T-cell (primary cell): ENCODE results near the gene EEF1A2. TPM values are rescaled to one million over a fixed set of nuclear protein-coding genes. Genes with fewer than 3 reads are reported as not detected.

ENCODE experiments used
- ATAC-seq, 4 experiments: fragments of 200-7000 bp in 3 of 4; fragments of 150-1000 bp in 1 of 4; cut with Tn5 transposase; replicated peaks in 1 of 4; 1 replicate in 3 of 4; 2 replicates in 1 of 4; pipeline ENCODE4 v1.10.0; 2021; ENCODE audit warnings: moderate library complexity in 3 of 4, mild to moderate bottlenecking in 2 of 4, moderate number of reproducible peaks in 1 of 4
- CTCF ChIA-PET, 2 donors: fragments of 300-600 bp; sonication (Branson Sonifier 250); formaldehyde crosslinking; loops; one replicate each; lab custom pipeline; 2022; ENCODE audit warnings: antibody characterized with exemption in 2 of 2; lab: Charles Lee
- POLR2A ChIA-PET, 2 donors: fragments of 300-600 bp; sonication (Branson Sonifier 250); formaldehyde crosslinking; loops; one replicate each; lab custom pipeline; 2022; ENCODE audit warnings: antibody characterized with exemption in 2 of 2; lab: Charles Lee
- DNase-seq, 35 experiments: peaks; one replicate each; pipeline versions ENCODE4 v3.0.0 to v3.0.0-alpha.2; 2013 to 2023
- H3K27ac ChIP-seq: one replicate; pipeline ENCODE4 v1.5.1; 2013; ENCODE audit warnings: low read length
- H3K27me3 ChIP-seq, 2 experiments: replicated peaks in 1 of 2; 1 replicate in 1 of 2; 2 replicates in 1 of 2; pipeline versions ENCODE4 v1.6.1 to v1.7.0; 2013; ENCODE audit warnings: low read length in 1 of 2, mixed read lengths in 1 of 2; ENCODE audit not compliant: control insufficient read depth in 2 of 2, insufficient read depth in 2 of 2; ENCODE audit errors: extremely low read depth in 1 of 2
- H3K36me3 ChIP-seq, 2 donors: 1 replicate in 1 of 2; 2 replicates in 1 of 2; pipeline versions ENCODE4 v1.6.1 to v1.7.0; 2013; ENCODE audit warnings: low read length in 1 of 2; ENCODE audit not compliant: control insufficient read depth in 2 of 2, insufficient read depth in 1 of 2; ENCODE audit errors: extremely low read depth in 1 of 2
- H3K4me1 ChIP-seq, 2 experiments: 1 replicate in 1 of 2; 2 replicates in 1 of 2; pipeline versions ENCODE4 v1.6.1 to v1.7.0; 2013; ENCODE audit warnings: low read length in 2 of 2, mixed read lengths in 1 of 2; ENCODE audit not compliant: insufficient read depth in 2 of 2, control insufficient read depth in 1 of 2; ENCODE audit errors: extremely low read depth in 1 of 2
- H3K4me3 ChIP-seq, 2 donors: 1 replicate in 1 of 2; 2 replicates in 1 of 2; pipeline versions ENCODE4 v1.5.1 to v1.7.0; 2013; ENCODE audit warnings: mild to moderate bottlenecking in 2 of 2, low read length in 1 of 2, moderate library complexity in 1 of 2; ENCODE audit not compliant: control insufficient read depth in 1 of 2; ENCODE audit errors: extremely low read depth in 1 of 2
- H3K9me3 ChIP-seq: 2 replicates; pipeline ENCODE4 v1.7.0; 2013
- H3K27ac Mint-ChIP-seq, 2 donors: one replicate each; pipeline ENCODE4 v1.8.0; 2020 to 2021; ENCODE audit warnings: mild to moderate bottlenecking in 2 of 2, mixed read lengths in 2 of 2
- H3K27me3 Mint-ChIP-seq, 2 donors: one replicate each; pipeline ENCODE4 v1.8.0; 2021 to 2022; ENCODE audit warnings: mixed read lengths in 2 of 2
- H3K36me3 Mint-ChIP-seq: one replicate; pipeline ENCODE4 v1.8.0; 2021; ENCODE audit warnings: mixed read lengths
- H3K4me1 Mint-ChIP-seq, 3 donors: one replicate each; pipeline ENCODE4 v1.8.0; 2020 to 2022; ENCODE audit warnings: mixed read lengths in 3 of 3, mild to moderate bottlenecking in 1 of 3
- H3K4me3 Mint-ChIP-seq, 3 donors: one replicate each; pipeline ENCODE4 v1.8.0; 2020 to 2022; ENCODE audit warnings: mild to moderate bottlenecking in 3 of 3, mixed read lengths in 3 of 3, moderate library complexity in 3 of 3
- H3K9me3 Mint-ChIP-seq, 3 donors: one replicate each; pipeline ENCODE4 v1.8.0; 2020 to 2022; ENCODE audit warnings: mixed read lengths in 3 of 3
- WGBS: methylation state at CpG from one replicate; pipeline ENCODE4 v1.1.5; 2013; ENCODE audit warnings: missing lambda C conversion rate; ENCODE audit not compliant: insufficient coverage; 5-methylcytosine and 5-hydroxymethylcytosine counted together
- total RNA-seq, 35 experiments: library from RNA in 6 of 35; stranded (reverse) in 6 of 35; fragments of 120-200 nt in 1 of 35; gene quantifications; one replicate each; pipeline versions ENCODE4 v1.2.1 to v1.2.4 and lab custom pipeline; 2013 to 2026

EEF1A2 gene
- total RNA-seq, result 1 to 10 TPM in 3 of 5 donors, under 1 TPM in 2; 0.50 to 3.1 (median 1.1) TPM
- 0.61 TPM for total RNA-seq (2013)
- total RNA-seq (lab: John Stamatoyannopoulos, UW), result 0.25 to 2.5 (median 1.1) reads per million in 29 experiments

- H3K9me3 Mint-ChIP-seq, result peaks cover 0 to under 1% (median under 1%) of the 10 kb centered on the region in 3 donors
- CTCF ChIA-PET, result no interaction called here
- Histone ChIP-seq H3K27me3 (peaks cover 0 to 77% of the 10 kb centered on the region in 2 experiments), H3K4me3 (peak within 1 kb of the TSS; percentile 4 to 30), H3K9me3 (no peaks in the 10 kb centered on the region), H3K27ac (no peak within 1 kb of the TSS), H3K4me1 (peaks cover 0 to 29% of the 10 kb centered on the region in 2 experiments), H3K36me3 (no peaks in the 10 kb centered on the region)
- ATAC-seq (peak; percentile 77 to 84 (median 79)), DNase-seq (peak in 31 of 35 experiments; percentile 22 to 81 (median 48))
- WGBS, result 1% methylated on average over 44 of the region's 58 CpGs
- no peaks in the 10 kb centered on the region for H3K36me3 Mint-ChIP-seq
- POLR2A ChIA-PET, result no interaction called here
- peaks cover 0 to 8% (median 4%) of the 10 kb centered on the region in 3 donors for H3K4me1 Mint-ChIP-seq
- no peak within 1 kb of the TSS for H3K27ac Mint-ChIP-seq
- peaks cover 0 to 20% of the 10 kb centered on the region in 2 donors for H3K27me3 Mint-ChIP-seq
- peak within 1 kb of the TSS; percentile 24 to 52 (median 39) for H3K4me3 Mint-ChIP-seq
These were observed at the start of gene EEF1A2 for GRCh38 chr20:63498960-63499337. Gene EEF1A2 (minus strand): TSS chr20:63499083. CDS start chr20:63497763, 1,320 bp downstream.

GRCh38 chr20:63548542-63548941, 49.7 kb upstream of the EEF1A2 start:
- peaks cover 14 to 27% (median 23%) of the 10 kb centered on the region in 3 donors for H3K4me1 Mint-ChIP-seq
- WGBS, result 75% methylated on average over 9 of the region's 11 CpGs
- no peak overlapping the region for H3K27ac Mint-ChIP-seq

GRCh38 chr20:63547725-63548480, 49.0 kb upstream of the EEF1A2 start, which contains the start of gene SRMS:
Gene SRMS (minus strand): TSS chr20:63547749. CDS start chr20:63547463, 286 bp downstream.
- no peaks in the 10 kb centered on the region for H3K9me3 Mint-ChIP-seq
- H3K4me3 Mint-ChIP-seq, result no peak within 1 kb of the TSS
- H3K27me3 Mint-ChIP-seq, result peaks cover 0 to 10% of the 10 kb centered on the region in 2 donors
- peak within 1 kb of the TSS in 1 of 2 donors; percentile 27 for H3K27ac Mint-ChIP-seq
- ChIA-PET CTCF (interaction anchor here in 1 of 2 donors (0.6 kb wide), 1 partner anchor 320 kb away, joined by 3 read pairs; no protein-coding TSS in a partner anchor), POLR2A (no interaction called here)
- no peak within 1 kb of the TSS for H3K27ac ChIP-seq
- peaks cover 11 to 24% (median 21%) of the 10 kb centered on the region in 3 donors for H3K4me1 Mint-ChIP-seq
- peaks cover 20 to 24% of the 10 kb centered on the region in 2 experiments for H3K4me1 ChIP-seq
- no peaks in the 10 kb centered on the region for H3K36me3 Mint-ChIP-seq
- H3K27me3 ChIP-seq, result peaks cover 0 to 46% of the 10 kb centered on the region in 2 experiments
- WGBS, result 60% methylated on average over 27 of the region's 35 CpGs
- H3K36me3 ChIP-seq, result no peaks in the 10 kb centered on the region
- no peaks in the 10 kb centered on the region for H3K9me3 ChIP-seq
- DNase-seq (no peak), ATAC-seq (no peak)
- no peak within 1 kb of the TSS for H3K4me3 ChIP-seq

More at GRCh38 chr20:63548542-63548941, 49.7 kb upstream of the EEF1A2 start:
- H3K4me1 ChIP-seq, result peaks cover 22 to 30% of the 10 kb centered on the region in 2 experiments
- Mint-ChIP-seq H3K9me3 (no peaks in the 10 kb centered on the region), H3K27me3 (peaks cover 0 to 10% of the 10 kb centered on the region in 2 donors), H3K4me3 (no peak overlapping the region), H3K36me3 (no peaks in the 10 kb centered on the region)
- H3K4me3 ChIP-seq, result no peak overlapping the region
- ChIA-PET POLR2A (no interaction called here), CTCF (no interaction called here)
- no peak for ATAC-seq
- no peaks in the 10 kb centered on the region for H3K36me3 ChIP-seq
- no peak for DNase-seq
- peaks cover 0 to 46% of the 10 kb centered on the region in 2 experiments for H3K27me3 ChIP-seq
- no peaks in the 10 kb centered on the region for H3K9me3 ChIP-seq
- no peak overlapping the region for H3K27ac ChIP-seq

- peak overlapping the region in 1 of 2 donors; percentile 27 for H3K27ac Mint-ChIP-seq
- no peaks in the 10 kb centered on the region for H3K36me3 ChIP-seq
- H3K4me3 ChIP-seq, result no peak overlapping the region
- no peaks in the 10 kb centered on the region for H3K9me3 Mint-ChIP-seq
- H3K4me1 Mint-ChIP-seq, result peaks cover 4 to 18% (median 13%) of the 10 kb centered on the region in 3 donors
- POLR2A ChIA-PET, result no interaction called here
- peaks cover 0 to 46% of the 10 kb centered on the region in 2 experiments for H3K27me3 ChIP-seq
- no peak overlapping the region for H3K27ac ChIP-seq
- CTCF ChIA-PET, result interaction anchor here (0.6 to 0.7 kb wide), 2 partner anchors 321 to 364 kb away, joined by 3 read pairs; no protein-coding TSS in a partner anchor
- no peak for DNase-seq
- ATAC-seq, result no peak
- no peak overlapping the region for H3K4me3 Mint-ChIP-seq
- H3K36me3 Mint-ChIP-seq, result no peaks in the 10 kb centered on the region
- peaks cover 0 to 10% of the 10 kb centered on the region in 2 donors for H3K27me3 Mint-ChIP-seq
- no peaks in the 10 kb centered on the region for H3K9me3 ChIP-seq
- WGBS, result 67% methylated on average over 58 of the region's 58 CpGs
- H3K4me1 ChIP-seq, result peaks cover 15 to 20% of the 10 kb centered on the region in 2 experiments
These were observed 48.3 kb upstream of the EEF1A2 start for GRCh38 chr20:63546956-63547724.

- DNase-seq (no peak), ATAC-seq (no peak)
- CTCF ChIA-PET, result interaction anchor here in 1 of 2 donors (0.7 kb wide), 1 partner anchor 365 kb away, joined by 3 read pairs; no protein-coding TSS in a partner anchor
- Histone ChIP-seq H3K27me3 (peaks cover 0 to 43% of the 10 kb centered on the region in 2 experiments), H3K27ac (no peak overlapping the region), H3K9me3 (no peaks in the 10 kb centered on the region), H3K36me3 (no peaks in the 10 kb centered on the region), H3K4me1 (peaks cover 11 to 15% of the 10 kb centered on the region in 2 experiments), H3K4me3 (no peak overlapping the region)
- Mint-ChIP-seq H3K9me3 (no peaks in the 10 kb centered on the region), H3K4me3 (no peak overlapping the region), H3K4me1 (peaks cover 4 to 16% (median 11%) of the 10 kb centered on the region in 3 donors), H3K27ac (no peak overlapping the region), H3K36me3 (no peaks in the 10 kb centered on the region), H3K27me3 (peaks cover 0 to 10% of the 10 kb centered on the region in 2 donors)
- POLR2A ChIA-PET, result no interaction called here
- 84% methylated on average over 17 of the region's 20 CpGs for WGBS
These were observed 47.5 kb upstream of the EEF1A2 start for GRCh38 chr20:63546256-63546955.
